SK-N-SH treated with all-trans-retinoic acid at 6 μM for 48 hours (cell line): ENCODE data around the gene GDI2.

Source experiments
- ATAC-seq: fragments of 200-7000 bp; cut with Tn5 transposase; 3 replicates; pipeline ENCODE4 v1.9.1; 2020; ENCODE audit warnings: mild to moderate bottlenecking, moderate library complexity
- ARNTL ChIP-seq: fragments of 450-650 bp; formaldehyde crosslinking; IDR thresholded peaks from 2 replicates; pipeline ENCODE4 v1.5.0; 2020; ENCODE audit warnings: low read depth, mild to moderate bottlenecking, moderate library complexity, borderline replicate concordance
- BACH2 ChIP-seq: fragments of 250-450 bp; sonication (Bioruptor Pico); IDR thresholded peaks from 2 replicates; pipeline ENCODE4 v1.9.0; 2021; ENCODE audit warnings: mild to moderate bottlenecking, borderline replicate concordance
- CSDC2 ChIP-seq: fragments of 250-450 bp; sonication (Bioruptor Pico); IDR thresholded peaks from 2 replicates; pipeline ENCODE4 v1.5.0; 2020; ENCODE audit warnings: mild to moderate bottlenecking, moderate library complexity
- GLIS3 ChIP-seq: fragments of 250-450 bp; sonication (Bioruptor Pico); IDR thresholded peaks from 2 replicates; pipeline ENCODE4 v1.5.0; 2020; ENCODE audit warnings: mild to moderate bottlenecking, moderate library complexity
- ISL1 ChIP-seq: fragments of 250-450 bp; sonication (Bioruptor Pico); IDR thresholded peaks from 2 replicates; pipeline ENCODE4 v2.1.2; 2022; ENCODE audit warnings: mild to moderate bottlenecking, moderate library complexity
- PATZ1 ChIP-seq: fragments of 250-450 bp; sonication (Bioruptor Pico); IDR thresholded peaks from 2 replicates; pipeline ENCODE4 v1.8.0; 2020; ENCODE audit warnings: mild to moderate bottlenecking, moderate library complexity, borderline replicate concordance
- POU6F1 ChIP-seq: fragments of 250-450 bp; sonication (Bioruptor Pico); IDR thresholded peaks from 2 replicates; pipeline ENCODE4 v1.8.0; 2021; ENCODE audit warnings: low read depth, mild to moderate bottlenecking, moderate library complexity, borderline replicate concordance
- PPARA ChIP-seq: fragments of 250-450 bp; sonication (Bioruptor Pico); IDR thresholded peaks from 2 replicates; pipeline ENCODE4 v1.5.0; 2020; ENCODE audit warnings: mild to moderate bottlenecking, borderline replicate concordance
- RARB ChIP-seq: fragments of 250-450 bp; sonication (Bioruptor Pico); IDR thresholded peaks from 2 replicates; pipeline ENCODE4 v1.8.0; 2021; ENCODE audit warnings: mild to moderate bottlenecking, moderate library complexity
- SNAI2 ChIP-seq: fragments of 250-450 bp; sonication (Bioruptor Pico); IDR thresholded peaks from 2 replicates; pipeline ENCODE4 v1.5.0; 2020; ENCODE audit warnings: mild to moderate bottlenecking, moderate library complexity
- TCF4 ChIP-seq: fragments of 250-450 bp; sonication (Bioruptor Pico); IDR thresholded peaks from 2 replicates; pipeline ENCODE4 v1.8.0; 2021; ENCODE audit warnings: mild to moderate bottlenecking, moderate library complexity, borderline replicate concordance
- TOX ChIP-seq: fragments of 250-450 bp; sonication (Bioruptor Pico); IDR thresholded peaks from 2 replicates; pipeline ENCODE4 v1.8.0; 2021; ENCODE audit warnings: mild to moderate bottlenecking, moderate library complexity, borderline replicate concordance
- ZC3H10 ChIP-seq: fragments of 250-450 bp; sonication (Bioruptor Pico); IDR thresholded peaks from 2 replicates; pipeline ENCODE4 v1.5.1; 2021; ENCODE audit warnings: mild to moderate bottlenecking, moderate library complexity
- ZFP3 ChIP-seq: fragments of 250-450 bp; sonication (Bioruptor Pico); IDR thresholded peaks from 2 replicates; pipeline ENCODE4 v1.5.0; 2020; ENCODE audit warnings: mild to moderate bottlenecking, moderate library complexity
- ZFP30 ChIP-seq: fragments of 450-650 bp; formaldehyde crosslinking; IDR thresholded peaks from 2 replicates; pipeline ENCODE4 v1.5.0; 2022; ENCODE audit warnings: mild to moderate bottlenecking, moderate library complexity
- ZNF565 ChIP-seq: fragments of 450-650 bp; formaldehyde crosslinking; conservative IDR thresholded peaks from 2 replicates; pipeline ENCODE4 v1.5.0; 2020; ENCODE audit warnings: low read depth, mild to moderate bottlenecking, moderate library complexity
- ZNF70 ChIP-seq: fragments of 450-650 bp; formaldehyde crosslinking; IDR thresholded peaks from 2 replicates; pipeline ENCODE4 v1.5.0; 2020; ENCODE audit warnings: mild to moderate bottlenecking, moderate library complexity
- ZNF8 ChIP-seq: fragments of 450-650 bp; formaldehyde crosslinking; IDR thresholded peaks from 2 replicates; pipeline ENCODE4 v1.5.0; 2020; ENCODE audit warnings: mild to moderate bottlenecking, moderate library complexity
- TF ChIP-seq, protein P1 (sequence below): fragments of 250-450 bp; sonication (Bioruptor Pico); IDR thresholded peaks from 2 replicates; pipeline ENCODE4 v1.5.0; 2020; ENCODE audit warnings: mild to moderate bottlenecking, moderate library complexity
- TF ChIP-seq, protein P2 (sequence below): fragments of 250-450 bp; sonication (Bioruptor Pico); IDR thresholded peaks from 2 replicates; pipeline ENCODE4 v1.5.1; 2020; ENCODE audit warnings: low read depth, mild to moderate bottlenecking, moderate library complexity

The GDI2 gene

DNA sequence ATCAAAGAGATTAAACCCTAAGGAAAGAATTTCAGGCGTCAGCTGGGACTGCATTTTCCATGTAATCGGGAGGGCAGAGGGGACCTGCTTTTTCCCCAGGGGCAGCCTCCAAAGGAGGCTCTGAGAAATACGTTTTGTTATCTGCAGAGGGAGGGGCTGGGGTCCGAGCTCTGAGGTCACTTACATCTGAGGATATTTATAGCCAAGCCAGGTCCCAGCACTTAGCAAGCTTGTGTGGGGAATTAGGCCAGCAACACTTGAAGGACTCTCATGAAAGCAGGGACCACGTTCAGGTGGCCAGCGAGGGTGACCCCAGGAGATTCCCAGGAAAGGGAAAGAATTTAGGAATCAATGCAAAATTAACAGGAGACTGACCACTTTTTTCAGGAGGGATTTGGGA, 20.6 kb upstream of the GDI2 start:
- TF ChIP-seq CSDC2 (no peak), TOX (CRISPR knock-in tag) (no peak), ARNTL (no peak), PATZ1 (CRISPR knock-in tag) (no peak), ZNF8 (CRISPR knock-in tag) (no peak)
- TF ChIP-seq, protein P1, sequence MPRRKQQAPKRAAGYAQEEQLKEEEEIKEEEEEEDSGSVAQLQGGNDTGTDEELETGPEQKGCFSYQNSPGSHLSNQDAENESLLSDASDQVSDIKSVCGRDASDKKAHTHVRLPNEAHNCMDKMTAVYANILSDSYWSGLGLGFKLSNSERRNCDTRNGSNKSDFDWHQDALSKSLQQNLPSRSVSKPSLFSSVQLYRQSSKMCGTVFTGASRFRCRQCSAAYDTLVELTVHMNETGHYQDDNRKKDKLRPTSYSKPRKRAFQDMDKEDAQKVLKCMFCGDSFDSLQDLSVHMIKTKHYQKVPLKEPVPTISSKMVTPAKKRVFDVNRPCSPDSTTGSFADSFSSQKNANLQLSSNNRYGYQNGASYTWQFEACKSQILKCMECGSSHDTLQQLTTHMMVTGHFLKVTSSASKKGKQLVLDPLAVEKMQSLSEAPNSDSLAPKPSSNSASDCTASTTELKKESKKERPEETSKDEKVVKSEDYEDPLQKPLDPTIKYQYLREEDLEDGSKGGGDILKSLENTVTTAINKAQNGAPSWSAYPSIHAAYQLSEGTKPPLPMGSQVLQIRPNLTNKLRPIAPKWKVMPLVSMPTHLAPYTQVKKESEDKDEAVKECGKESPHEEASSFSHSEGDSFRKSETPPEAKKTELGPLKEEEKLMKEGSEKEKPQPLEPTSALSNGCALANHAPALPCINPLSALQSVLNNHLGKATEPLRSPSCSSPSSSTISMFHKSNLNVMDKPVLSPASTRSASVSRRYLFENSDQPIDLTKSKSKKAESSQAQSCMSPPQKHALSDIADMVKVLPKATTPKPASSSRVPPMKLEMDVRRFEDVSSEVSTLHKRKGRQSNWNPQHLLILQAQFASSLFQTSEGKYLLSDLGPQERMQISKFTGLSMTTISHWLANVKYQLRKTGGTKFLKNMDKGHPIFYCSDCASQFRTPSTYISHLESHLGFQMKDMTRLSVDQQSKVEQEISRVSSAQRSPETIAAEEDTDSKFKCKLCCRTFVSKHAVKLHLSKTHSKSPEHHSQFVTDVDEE (CRISPR knock-in tag): no peak
- no peak for ATAC-seq

GRCh38 chr10:5832946-5833345, 19.7 kb upstream of the GDI2 start:
- TF ChIP-seq, protein P2, sequence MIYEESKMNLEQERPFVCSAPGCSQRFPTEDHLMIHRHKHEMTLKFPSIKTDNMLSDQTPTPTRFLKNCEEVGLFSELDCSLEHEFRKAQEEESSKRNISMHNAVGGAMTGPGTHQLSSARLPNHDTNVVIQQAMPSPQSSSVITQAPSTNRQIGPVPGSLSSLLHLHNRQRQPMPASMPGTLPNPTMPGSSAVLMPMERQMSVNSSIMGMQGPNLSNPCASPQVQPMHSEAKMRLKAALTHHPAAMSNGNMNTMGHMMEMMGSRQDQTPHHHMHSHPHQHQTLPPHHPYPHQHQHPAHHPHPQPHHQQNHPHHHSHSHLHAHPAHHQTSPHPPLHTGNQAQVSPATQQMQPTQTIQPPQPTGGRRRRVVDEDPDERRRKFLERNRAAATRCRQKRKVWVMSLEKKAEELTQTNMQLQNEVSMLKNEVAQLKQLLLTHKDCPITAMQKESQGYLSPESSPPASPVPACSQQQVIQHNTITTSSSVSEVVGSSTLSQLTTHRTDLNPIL: no peak
- no peak for TF ChIP-seq TOX (CRISPR knock-in tag)
- no peak for TF ChIP-seq TCF4 (CRISPR knock-in tag)
- no peak for TF ChIP-seq PPARA
- no peak for TF ChIP-seq RARB (CRISPR knock-in tag)
- TF ChIP-seq ZNF565 (CRISPR knock-in tag): no peak
- no peak for TF ChIP-seq CSDC2
- TF ChIP-seq BACH2 (CRISPR knock-in tag): no peak
- no peak for TF ChIP-seq ISL1 (CRISPR knock-in tag)
- TF ChIP-seq SNAI2 (CRISPR knock-in tag): no peak
- no peak for TF ChIP-seq ZFP3
- no peak for TF ChIP-seq ZFP30 (CRISPR knock-in tag)
- no peak for TF ChIP-seq ZNF8 (CRISPR knock-in tag)
- no peak for TF ChIP-seq POU6F1
- no peak for ATAC-seq

- TF ChIP-seq ZFP3 (no peak), TCF4 (CRISPR knock-in tag) (no peak), TOX (CRISPR knock-in tag) (no peak), ZNF70 (no peak), ZNF565 (CRISPR knock-in tag) (no peak), CSDC2 (no peak)
- TF ChIP-seq, all 23 proteins: peak for 0
- no peak for ATAC-seq
These were observed 18.2 kb upstream of the GDI2 start for GRCh38 chr10:5831446-5831782.

DNA sequence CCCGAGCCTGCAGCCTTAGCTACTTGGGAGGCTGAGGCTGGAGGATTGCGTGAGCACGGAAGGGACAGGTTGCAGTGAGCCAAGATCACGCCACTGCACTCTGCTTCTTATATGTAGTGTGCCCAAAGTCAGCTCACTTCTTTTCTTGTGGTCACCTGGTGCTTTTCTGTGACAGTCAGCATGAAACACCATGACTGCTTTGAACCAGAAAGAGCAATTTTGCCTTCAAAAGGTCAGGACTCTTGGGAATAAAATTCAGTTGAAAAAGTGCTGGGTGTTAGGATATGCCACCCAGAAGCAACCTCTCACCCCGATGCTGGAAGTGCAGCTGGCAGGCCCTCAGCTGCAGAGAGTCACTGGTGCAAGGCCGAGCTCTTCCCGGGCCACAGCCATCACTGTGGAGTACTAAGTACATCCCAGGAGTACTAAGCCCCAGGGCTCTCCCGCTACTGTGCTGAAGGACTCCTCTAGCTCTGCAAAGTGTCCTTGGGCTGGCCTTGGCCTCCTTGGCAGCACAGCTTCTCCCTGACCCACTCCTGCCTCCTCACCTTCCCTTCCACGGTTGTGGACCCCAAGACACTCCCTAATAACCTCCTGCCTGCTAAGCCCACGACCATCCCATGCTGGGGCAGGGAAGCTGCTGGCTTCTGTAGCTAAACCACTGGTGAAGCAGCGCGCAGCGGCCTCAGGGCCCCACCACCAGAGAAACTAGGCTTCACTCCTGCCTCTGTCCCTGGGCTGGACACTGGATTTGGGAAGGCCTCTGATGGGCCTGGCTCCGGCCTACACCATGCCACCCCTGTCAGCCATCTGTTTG, 17.6 kb upstream of the GDI2 start:
- ATAC-seq: no peak
- TF ChIP-seq, protein P1 (CRISPR knock-in tag): no peak
- TF ChIP-seq PPARA (no peak), ISL1 (CRISPR knock-in tag) (no peak), RARB (CRISPR knock-in tag) (no peak), GLIS3 (CRISPR knock-in tag) (no peak), ZFP30 (CRISPR knock-in tag) (no peak), ARNTL (no peak), ZFP3 (no peak), TOX (CRISPR knock-in tag) (no peak), BACH2 (CRISPR knock-in tag) (no peak), PATZ1 (CRISPR knock-in tag) (no peak), ZNF8 (CRISPR knock-in tag) (no peak), CSDC2 (no peak), ZC3H10 (CRISPR knock-in tag) (no peak)
- TF ChIP-seq, protein P2: no peak
